ENCODE data around the gene ARHGEF3. TPM values are rescaled to one million over a fixed set of nuclear protein-coding genes. Genes with fewer than 3 reads are reported as not detected.
"Not testable (repeated sequence)": the region's sequence is repeated elsewhere in the genome, so short reads cannot be mapped to it uniquely, and the experiment has no call there.

The ARHGEF3 gene
- total RNA-seq, 8 experiments from 2014 or later = 4.5 to 137 (median 14.3) TPM

- Histone ChIP-seq H3K27ac (no peak overlapping the region), H3K4me3 (no peak overlapping the region), H3K4me1 (replicated peaks in 1 of 2) (no peaks in the 10 kb centered on the region)
- 87 to 100% (median 100%) methylated on average over 1 to 3 of the region's 3 CpGs; no CpG with 5 or more reads in 1 of the 10 experiments for WGBS, 10 experiments
- in situ Hi-C loops (cut with MboI; ENCODE audit: low pct_unique_long_range_greater_than_20kb in 2 of 9, low sequenced_read_pairs in 9 of 9, unreplicated experiment in 9 of 9) = loop anchor here in 2 of 9 experiments (25.0 kb wide), 1 partner anchor 263 kb away; no protein-coding TSS in a partner anchor
- peak in 2 of 8 experiments; percentile 24 to 54 for ATAC-seq (replicated peaks in 6 of 8)
These were observed 77.1 kb downstream of the ARHGEF3 start for GRCh38 chr3:56724676-56725075.

DNA sequence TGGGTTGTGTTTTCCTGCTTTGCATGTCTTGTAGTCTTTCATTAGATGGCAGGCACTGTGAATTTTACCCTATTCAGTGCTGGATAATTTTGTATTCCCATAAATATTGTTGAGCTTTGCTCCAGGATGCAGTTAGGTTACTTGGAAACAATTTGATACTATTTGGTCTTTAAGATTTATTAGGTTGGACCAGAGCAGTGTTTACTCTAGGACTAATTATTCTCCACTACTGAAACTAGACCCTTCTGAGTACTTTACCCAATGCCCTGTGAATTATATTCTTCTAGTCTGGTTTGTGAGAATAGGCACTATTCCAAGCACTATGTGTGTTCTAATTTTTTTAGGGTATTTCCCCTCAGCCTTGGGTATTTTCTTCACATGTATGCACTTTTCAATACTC, 80.9 kb downstream of the ARHGEF3 start:
- in situ Hi-C loops (cut with MboI; ENCODE audit: low pct_unique_long_range_greater_than_20kb in 2 of 9, low sequenced_read_pairs in 9 of 9, unreplicated experiment in 9 of 9) = loop anchor here in 2 of 9 experiments (25.0 kb wide), 1 partner anchor 266 kb away; no protein-coding TSS in a partner anchor

GRCh38 chr3:56718809-56719208, 82.9 kb downstream of the ARHGEF3 start:
- in situ Hi-C loops (cut with MboI; ENCODE audit: low pct_unique_long_range_greater_than_20kb in 2 of 9, low sequenced_read_pairs in 9 of 9, unreplicated experiment in 9 of 9) = loop anchor here in 2 of 9 experiments (25.0 kb wide), 1 partner anchor 268 kb away; no protein-coding TSS in a partner anchor
- H3K4me3 ChIP-seq = not testable (repeated sequence)

More for the DNA sequence above, 80.9 kb downstream of the ARHGEF3 start:
- no peaks in the 10 kb centered on the region for H3K4me1 ChIP-seq (replicated peaks in 1 of 2)
- peak in 2 of 8 experiments; percentile 22 to 89 for ATAC-seq (replicated peaks in 6 of 8)
- no peak overlapping the region for H3K27ac ChIP-seq
- no peak overlapping the region for H3K4me3 ChIP-seq

GRCh38 chr3:56711344-56711743, 90.4 kb downstream of the ARHGEF3 start:
- WGBS, 10 experiments = 80 to 100% (median 88%) methylated on average over 1 to 2 of the region's 2 CpGs; no CpG with 5 or more reads in 5 of the 10 experiments
- no peaks in the 10 kb centered on the region for H3K4me1 ChIP-seq (replicated peaks in 1 of 2)
- H3K27ac ChIP-seq = no peak overlapping the region
- peak in 1 of 8 experiments; percentile 15 for ATAC-seq (replicated peaks in 6 of 8)
- in situ Hi-C loops (cut with MboI; ENCODE audit: low pct_unique_long_range_greater_than_20kb in 2 of 9, low sequenced_read_pairs in 9 of 9, unreplicated experiment in 9 of 9) = loop anchor here in 2 of 9 experiments (25.0 kb wide), 1 partner anchor 276 kb away; no protein-coding TSS in a partner anchor
- no peak overlapping the region for H3K4me3 ChIP-seq

More at GRCh38 chr3:56718809-56719208, 82.9 kb downstream of the ARHGEF3 start:
- ATAC-seq (replicated peaks in 6 of 8); H3K4me1 ChIP-seq (replicated peaks in 1 of 2); H3K27ac ChIP-seq: not testable (repeated sequence)
- 100% methylated on average over 1 of the region's 21 CpGs; no CpG with 5 or more reads in 9 of the 10 experiments for WGBS, 10 experiments

GRCh38 chr3:56707412-56707811, 94.3 kb downstream of the ARHGEF3 start:
- in situ Hi-C loops (cut with MboI; ENCODE audit: low pct_unique_long_range_greater_than_20kb in 2 of 9, low sequenced_read_pairs in 9 of 9, unreplicated experiment in 9 of 9) = loop anchor here in 8 of 9 experiments (10.0 to 25.0 kb wide), 3 partner anchors 277 to 287 kb away; no protein-coding TSS in a partner anchor
- WGBS, 10 experiments = 46 to 100% (median 72%) methylated on average over 3 to 6 of the region's 6 CpGs; no CpG with 5 or more reads in 2 of the 10 experiments
- not testable (repeated sequence) for H3K4me1 ChIP-seq (replicated peaks in 1 of 2); H3K27ac ChIP-seq; ATAC-seq (replicated peaks in 6 of 8); H3K4me3 ChIP-seq

DNA sequence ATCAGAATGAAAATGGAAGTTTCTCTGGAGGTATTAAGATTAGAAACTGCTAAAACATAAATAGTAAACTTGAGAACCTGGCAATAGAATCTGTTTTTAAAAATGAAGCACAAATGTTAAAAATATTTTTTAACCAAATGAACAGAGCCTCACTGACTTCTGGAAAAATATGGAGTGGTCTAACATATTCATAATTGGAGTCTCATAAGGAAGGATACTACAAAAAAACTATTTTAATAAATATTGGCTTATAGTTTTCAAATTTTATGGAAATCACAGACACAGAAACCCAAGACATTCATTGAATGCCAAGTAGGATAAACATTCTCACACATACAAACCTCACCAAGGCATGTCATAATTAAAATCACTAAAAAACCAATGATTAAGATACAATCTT, 95.1 kb downstream of the ARHGEF3 start:
- no peak overlapping the region for H3K27ac ChIP-seq
- no peak for ATAC-seq (replicated peaks in 6 of 8)
- no peak overlapping the region for H3K4me3 ChIP-seq
- in situ Hi-C loops (cut with MboI; ENCODE audit: low pct_unique_long_range_greater_than_20kb in 2 of 9, low sequenced_read_pairs in 9 of 9, unreplicated experiment in 9 of 9) = loop anchor here in 8 of 9 experiments (10.0 to 25.0 kb wide), 3 partner anchors 278 to 288 kb away; no protein-coding TSS in a partner anchor
- no peaks in the 10 kb centered on the region for H3K4me1 ChIP-seq (replicated peaks in 1 of 2)

- Histone ChIP-seq H3K4me1 (replicated peaks in 1 of 2) (no peaks in the 10 kb centered on the region), H3K4me3 (no peak overlapping the region), H3K27ac (no peak overlapping the region)
- 70 to 100% (median 95%) methylated on average over 1 to 3 of the region's 3 CpGs; no CpG with 5 or more reads in 1 of the 10 experiments for WGBS, 10 experiments
- no peak for ATAC-seq (replicated peaks in 6 of 8)
- in situ Hi-C loops (cut with MboI; ENCODE audit: low pct_unique_long_range_greater_than_20kb in 2 of 9, low sequenced_read_pairs in 9 of 9, unreplicated experiment in 9 of 9) = loop anchor here in 8 of 9 experiments (10.0 to 25.0 kb wide), 3 partner anchors 280 to 290 kb away; no protein-coding TSS in a partner anchor
These were observed 97.0 kb downstream of the ARHGEF3 start for GRCh38 chr3:56704706-56705105.

DNA sequence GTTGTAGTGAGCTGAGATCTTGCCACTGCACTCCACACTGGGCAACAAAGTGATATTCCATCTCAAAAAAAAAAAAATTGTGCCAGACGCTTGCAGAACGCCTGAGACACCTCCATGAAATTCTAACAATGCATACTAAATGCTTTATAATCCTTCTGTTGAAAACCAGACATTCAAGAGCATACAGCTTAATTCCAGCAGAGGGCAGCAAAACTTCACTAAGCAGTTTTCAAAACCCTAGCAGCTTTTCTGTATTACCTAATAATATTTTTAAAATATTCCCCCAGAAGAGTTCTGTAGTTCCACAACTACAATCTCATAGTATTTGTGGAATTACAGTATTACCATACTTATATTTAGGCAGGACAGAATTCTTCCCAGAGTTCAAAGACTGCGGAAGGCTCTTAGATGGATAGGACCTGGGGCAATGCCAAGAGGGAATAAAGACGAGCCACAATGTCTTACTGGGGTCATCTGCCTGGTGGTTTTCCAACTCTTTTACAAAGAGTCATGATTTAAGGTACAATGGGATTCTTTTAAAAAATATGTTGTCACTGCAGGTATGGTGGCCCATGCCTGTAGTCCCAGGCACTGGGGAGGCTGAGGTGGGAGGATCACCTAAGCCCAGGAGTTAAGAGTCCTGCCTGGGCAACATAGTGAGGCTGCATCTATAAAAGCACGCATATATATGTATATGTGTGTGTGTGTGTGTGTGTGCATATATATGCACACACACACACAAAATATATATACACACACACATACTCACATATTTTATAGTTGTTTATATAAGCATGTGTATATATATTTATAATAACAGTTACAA, 99.0 kb downstream of the ARHGEF3 start:
- H3K4me3 ChIP-seq = no peak overlapping the region
- H3K4me1 ChIP-seq (replicated peaks in 1 of 2) = no peaks in the 10 kb centered on the region
- WGBS, 10 experiments = 3 to 62% (median 17%) methylated on average over 1 to 5 of the region's 5 CpGs; no CpG with 5 or more reads in 2 of the 10 experiments
- in situ Hi-C loops (cut with MboI; ENCODE audit: low pct_unique_long_range_greater_than_20kb in 2 of 9, low sequenced_read_pairs in 9 of 9, unreplicated experiment in 9 of 9) = loop anchor here in 8 of 9 experiments (10.0 to 25.0 kb wide), 3 partner anchors 282 to 292 kb away; no protein-coding TSS in a partner anchor
- H3K27ac ChIP-seq = no peak overlapping the region
- peak in 7 of 8 experiments; percentile 40 to 86 (median 71) for ATAC-seq (replicated peaks in 6 of 8)

DNA sequence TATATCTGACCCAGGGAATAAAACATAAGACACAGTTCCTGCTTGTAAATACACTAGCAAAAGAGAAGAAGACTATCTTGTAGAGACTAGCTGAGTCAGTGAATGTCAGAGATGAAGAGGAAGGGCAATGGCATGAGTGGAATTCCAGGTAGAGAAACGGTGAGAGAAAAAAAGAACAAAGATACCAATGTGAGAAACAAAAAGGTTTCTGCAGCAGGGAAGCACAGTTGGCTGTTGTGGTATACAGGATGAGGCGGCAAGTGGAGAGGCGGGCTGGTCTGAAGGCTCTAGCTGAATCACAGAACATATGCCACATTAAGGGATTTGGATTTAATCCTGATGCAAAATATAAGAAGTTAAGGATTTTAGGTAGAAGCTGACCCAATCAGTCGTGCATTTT, 101.6 kb downstream of the ARHGEF3 start:
- WGBS, 10 experiments = 29 to 77% (median 59%) methylated on average over 1 to 4 of the region's 4 CpGs; no CpG with 5 or more reads in 1 of the 10 experiments
- no peak overlapping the region for H3K27ac ChIP-seq
- no peak for ATAC-seq (replicated peaks in 6 of 8)
- in situ Hi-C loops (cut with MboI; ENCODE audit: low pct_unique_long_range_greater_than_20kb in 2 of 9, low sequenced_read_pairs in 9 of 9, unreplicated experiment in 9 of 9) = loop anchor here in 8 of 9 experiments (10.0 to 25.0 kb wide), 3 partner anchors 285 to 295 kb away; no protein-coding TSS in a partner anchor
- H3K4me1 ChIP-seq (replicated peaks in 1 of 2) = no peaks in the 10 kb centered on the region
- no peak overlapping the region for H3K4me3 ChIP-seq

DNA sequence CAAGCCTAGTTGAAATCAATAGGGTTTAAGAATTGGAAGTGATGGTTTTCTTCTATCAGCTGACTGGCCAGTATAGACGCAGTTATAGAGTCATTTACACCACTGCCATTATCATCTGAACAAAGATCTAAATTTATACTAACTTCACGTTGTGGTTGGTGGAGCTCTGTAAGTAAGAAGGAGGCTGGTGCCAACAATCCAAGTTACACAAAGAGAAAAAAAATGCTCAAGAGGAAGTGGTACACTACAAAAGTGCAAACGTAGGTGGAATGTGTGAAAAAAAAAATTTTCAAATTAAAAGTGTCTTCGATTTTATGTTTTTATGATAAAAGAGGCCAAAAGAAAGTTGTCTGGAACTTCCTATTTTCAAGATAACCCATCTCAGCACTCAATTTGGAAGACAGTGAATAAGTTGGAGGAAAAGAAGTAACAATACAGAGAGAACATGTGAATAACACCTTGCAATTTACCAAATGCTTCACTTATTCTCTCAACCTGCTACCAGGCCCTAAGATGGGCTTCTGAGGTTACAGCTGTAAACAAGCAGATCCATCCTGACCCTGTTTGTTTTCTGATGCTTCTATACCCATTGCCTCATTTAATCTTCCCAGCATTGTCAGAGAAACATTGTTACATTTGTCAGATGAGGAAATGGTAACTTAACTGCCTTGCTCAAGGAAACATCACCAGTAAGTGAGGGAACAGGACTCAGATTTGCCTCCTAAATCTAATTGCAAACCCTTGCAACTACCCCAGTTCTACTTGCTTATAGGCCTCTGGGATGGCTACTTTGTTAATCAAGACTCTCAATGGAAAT, 106.7 kb downstream of the ARHGEF3 start:
- Histone ChIP-seq H3K4me3 (no peak overlapping the region), H3K4me1 (replicated peaks in 1 of 2) (no peaks in the 10 kb centered on the region), H3K27ac (no peak overlapping the region)
- in situ Hi-C loops (cut with MboI; ENCODE audit: low pct_unique_long_range_greater_than_20kb in 2 of 9, low sequenced_read_pairs in 9 of 9, unreplicated experiment in 9 of 9) = loop anchor here in 1 of 9 experiments (10.0 kb wide), 1 partner anchor 290 kb away; no protein-coding TSS in a partner anchor
- 18 to 86% (median 70%) methylated on average over 4 of the region's 4 CpGs; no CpG with 5 or more reads in 2 of the 10 experiments for WGBS, 10 experiments
- no peak for ATAC-seq (replicated peaks in 6 of 8)

DNA sequence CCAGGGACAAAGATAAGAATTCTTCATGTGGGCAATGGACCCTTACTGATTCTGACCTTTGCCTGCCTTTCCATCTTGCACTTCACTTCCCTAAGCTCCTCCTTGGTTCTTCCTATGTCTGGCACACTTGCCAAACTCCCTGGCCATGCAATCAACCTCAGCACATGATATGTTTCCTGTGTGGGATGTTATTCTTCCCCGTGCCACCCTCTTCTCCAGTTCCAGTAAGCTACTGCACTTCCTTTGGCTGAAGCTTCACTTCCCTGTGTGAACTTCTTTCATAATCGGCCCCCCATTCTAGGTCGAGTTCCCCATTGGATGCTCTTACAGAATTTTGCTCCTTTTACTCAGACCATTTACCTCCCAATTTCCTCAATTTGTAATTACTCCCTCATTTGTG, 108.0 kb downstream of the ARHGEF3 start:
- 60 to 93% (median 72%) methylated on average over 1 to 3 of the region's 3 CpGs; no CpG with 5 or more reads in 2 of the 10 experiments for WGBS, 10 experiments
- in situ Hi-C loops (cut with MboI; ENCODE audit: low pct_unique_long_range_greater_than_20kb in 2 of 9, low sequenced_read_pairs in 9 of 9, unreplicated experiment in 9 of 9) = loop anchor here in 1 of 9 experiments (10.0 kb wide), 1 partner anchor 291 kb away; no protein-coding TSS in a partner anchor
- ATAC-seq (replicated peaks in 6 of 8) = no peak
- Histone ChIP-seq H3K27ac (no peak overlapping the region), H3K4me1 (replicated peaks in 1 of 2) (no peaks in the 10 kb centered on the region), H3K4me3 (no peak overlapping the region)

Measured in motor neuron (in vitro differentiated cells).